Subcutaneous abdominal adipose tissue (tissue), 5 donors: ENCODE measurements around the gene PTPRG.
A peak's percentile ranks its signal among the peaks of the same experiment; 100 is the strongest.

ENCODE experiments used
- H3K27ac ChIP-seq: one replicate; pipeline ENCODE4 v1.7.0; 2013; ENCODE audit warnings: low read depth, mild to moderate bottlenecking, inconsistent platforms, low read length, moderate library complexity
- H3K27me3 ChIP-seq, 5 donors: one replicate each; pipeline ENCODE4 v1.7.0; 2013; ENCODE audit warnings: low read length in 5 of 5, inconsistent platforms in 1 of 5; ENCODE audit not compliant: control insufficient read depth in 5 of 5, insufficient read depth in 4 of 5
- H3K36me3 ChIP-seq, 5 donors: one replicate each; pipeline ENCODE4 v1.7.0; 2013; ENCODE audit warnings: low read length in 5 of 5; ENCODE audit not compliant: control insufficient read depth in 5 of 5, insufficient read depth in 5 of 5
- H3K4me1 ChIP-seq, 5 donors: one replicate each; pipeline ENCODE4 v1.7.0; 2013; ENCODE audit warnings: low read length in 5 of 5, mild to moderate bottlenecking in 3 of 5, moderate library complexity in 1 of 5; ENCODE audit not compliant: control insufficient read depth in 5 of 5, insufficient read depth in 5 of 5
- H3K4me3 ChIP-seq, 5 donors: one replicate each; pipeline ENCODE4 v1.7.0; 2013; ENCODE audit warnings: low read length in 5 of 5, low read depth in 1 of 5
- H3K9ac ChIP-seq, 5 donors: one replicate each; pipeline ENCODE4 v1.7.0; 2013; ENCODE audit warnings: low read length in 5 of 5, mild to moderate bottlenecking in 4 of 5, moderate library complexity in 3 of 5
- H3K9me3 ChIP-seq, 5 donors: one replicate each; pipeline ENCODE4 v1.7.0; 2013; ENCODE audit warnings: low read length in 5 of 5; ENCODE audit not compliant: control insufficient read depth in 5 of 5
- donor health status: healthy.
- donor health status: healthy.
- donor health status: healthy.
- donor health status: healthy.
- donor health status: healthy.

The PTPRG gene

DNA sequence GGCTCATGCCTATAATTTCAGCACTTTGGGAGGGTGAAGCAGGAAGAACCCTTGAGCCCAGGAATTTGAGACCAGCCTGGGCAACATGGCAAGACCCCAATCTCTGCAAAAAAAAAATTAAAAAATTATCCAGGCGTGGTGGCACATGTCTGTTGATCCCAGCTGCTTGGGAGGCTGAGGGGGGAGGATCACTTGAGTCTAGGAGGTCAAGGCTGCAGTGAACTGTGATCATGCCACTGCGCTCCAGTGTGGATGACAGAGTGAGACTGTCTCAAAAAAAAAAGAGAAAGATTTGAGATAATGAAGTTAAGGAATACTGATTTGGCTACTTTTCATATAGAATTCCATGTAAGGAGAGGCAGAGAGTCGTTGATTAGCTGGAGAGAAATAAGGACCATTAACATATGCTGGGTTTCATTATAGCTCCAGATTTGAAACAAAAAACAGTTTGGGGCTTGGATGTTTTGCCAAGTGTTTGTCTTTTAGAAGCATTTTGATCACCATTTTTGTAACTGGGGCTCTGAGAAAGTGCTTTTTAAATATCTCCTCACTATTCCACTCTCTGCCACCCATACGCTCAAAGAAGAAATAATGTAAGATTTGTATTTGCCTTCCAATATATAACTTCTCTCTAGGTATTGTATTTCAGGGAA lies 597.8 kb downstream of the PTPRG start:
- Histone ChIP-seq H3K36me3 (peaks cover 0 to 5% (median 0%) of the 10 kb centered on the region in 5 donors), H3K4me1 (peaks cover 15 to 55% (median 42%) of the 10 kb centered on the region in 5 donors), H3K4me3 (peak overlapping the region in 1 of 5 donors; percentile 38), H3K27me3 (no peaks in the 10 kb centered on the region), H3K27ac (peak overlapping the region; percentile 85), H3K9me3 (no peaks in the 10 kb centered on the region), H3K9ac (peak overlapping the region in 2 of 5 donors; percentile 22)

DNA sequence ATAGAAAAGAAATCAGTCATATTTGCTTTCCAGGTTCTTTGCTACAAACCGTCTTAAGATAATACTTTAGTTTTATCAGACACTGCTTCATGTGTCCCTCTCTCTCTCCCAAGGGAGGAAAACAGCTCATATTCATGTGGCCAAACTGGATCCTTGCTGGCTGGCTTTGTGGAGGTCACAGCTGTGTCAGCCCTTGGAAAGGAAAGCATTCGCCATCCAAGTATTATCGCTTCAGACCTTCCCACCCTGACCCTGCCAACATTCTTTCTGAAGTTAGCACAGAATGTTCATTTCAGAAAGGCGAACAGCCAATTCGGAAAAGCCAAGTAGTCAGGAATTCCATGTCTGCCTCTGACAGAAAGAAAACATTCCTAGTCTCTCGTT lies 598.3 kb downstream of the PTPRG start:
- peak overlapping the region in 1 of 5 donors; percentile 38 for H3K4me3 ChIP-seq
- H3K27me3 ChIP-seq, result no peaks in the 10 kb centered on the region
- peak overlapping the region; percentile 85 for H3K27ac ChIP-seq

DNA sequence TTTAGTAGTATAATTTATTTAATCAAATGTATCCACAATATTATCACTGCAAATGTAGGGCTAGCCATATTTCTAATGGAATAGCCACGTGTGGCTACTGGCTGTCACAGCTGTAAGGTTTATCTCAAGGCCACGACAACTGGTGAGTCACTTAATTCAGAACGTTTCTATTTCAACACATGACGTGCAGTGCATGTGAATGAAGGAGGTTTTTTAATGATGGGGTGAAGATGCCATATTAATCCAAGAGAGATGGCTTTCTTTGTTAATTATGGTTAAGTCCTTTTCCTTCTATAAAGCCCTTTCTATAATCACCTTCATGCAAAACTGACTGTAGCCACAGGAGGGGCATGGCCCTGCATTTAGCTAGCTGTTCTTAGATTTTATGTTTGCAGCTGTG lies 600.0 kb downstream of the PTPRG start:
- H3K9me3 ChIP-seq, result no peaks in the 10 kb centered on the region
- H3K4me3 ChIP-seq, result no peak overlapping the region
- peaks cover 15 to 43% (median 30%) of the 10 kb centered on the region in 5 donors for H3K4me1 ChIP-seq
- H3K36me3 ChIP-seq, result peaks cover 0 to 5% (median 0%) of the 10 kb centered on the region in 5 donors
- no peak overlapping the region for H3K9ac ChIP-seq
- no peaks in the 10 kb centered on the region for H3K27me3 ChIP-seq
- H3K27ac ChIP-seq, result no peak overlapping the region

More for the DNA sequence above, 598.3 kb downstream of the PTPRG start:
- Histone ChIP-seq H3K9ac (peak overlapping the region in 1 of 5 donors; percentile 22), H3K36me3 (peaks cover 0 to 5% (median 0%) of the 10 kb centered on the region in 5 donors), H3K4me1 (peaks cover 15 to 51% (median 37%) of the 10 kb centered on the region in 5 donors), H3K9me3 (no peaks in the 10 kb centered on the region)

DNA sequence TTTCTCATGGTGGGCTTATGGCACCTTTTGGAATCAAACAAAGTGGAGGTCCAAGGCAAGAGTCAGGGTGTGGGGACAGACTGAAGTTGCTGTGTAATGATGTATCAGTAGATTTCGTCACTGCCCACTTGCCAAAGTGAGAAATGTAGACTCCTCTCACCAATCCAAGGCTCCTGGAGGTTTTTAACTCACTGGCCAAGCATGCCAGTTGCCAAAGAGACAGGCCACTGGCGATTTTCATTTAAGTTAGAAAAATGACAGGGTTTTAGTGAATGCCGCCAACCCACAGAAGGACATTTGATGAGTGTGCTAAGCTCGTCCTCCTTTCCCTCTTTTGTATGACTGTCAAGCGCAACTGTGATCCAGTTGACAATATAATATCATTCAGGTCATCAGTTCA lies 602.8 kb downstream of the PTPRG start:
- Histone ChIP-seq H3K36me3 (peaks cover 0 to 3% (median 0%) of the 10 kb centered on the region in 5 donors), H3K4me1 (peaks cover 14 to 36% (median 26%) of the 10 kb centered on the region in 5 donors), H3K27ac (no peak overlapping the region), H3K27me3 (no peaks in the 10 kb centered on the region), H3K9me3 (no peaks in the 10 kb centered on the region), H3K4me3 (no peak overlapping the region), H3K9ac (no peak overlapping the region)

DNA sequence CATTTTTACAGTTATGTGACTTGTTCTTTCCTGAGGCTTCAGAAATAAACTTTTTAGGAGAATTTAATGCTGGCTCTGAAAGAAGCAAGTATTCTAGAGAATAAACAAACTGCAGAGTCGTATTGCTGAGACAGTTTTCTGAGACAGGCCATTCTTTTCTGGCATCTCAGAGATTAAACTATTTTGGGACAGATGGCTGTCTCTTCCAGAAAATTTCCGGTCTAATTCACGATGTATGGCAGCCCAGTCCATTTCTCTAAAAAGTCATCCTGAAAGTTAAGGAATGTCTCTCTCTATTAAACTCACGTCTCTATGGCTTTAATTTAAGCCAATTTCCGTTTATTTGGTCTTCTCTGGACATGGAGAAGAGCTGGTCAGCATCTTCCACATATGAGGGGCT lies 603.4 kb downstream of the PTPRG start:
- Histone ChIP-seq H3K27ac (no peak overlapping the region), H3K9ac (no peak overlapping the region), H3K4me1 (peaks cover 9 to 35% (median 25%) of the 10 kb centered on the region in 5 donors)

DNA sequence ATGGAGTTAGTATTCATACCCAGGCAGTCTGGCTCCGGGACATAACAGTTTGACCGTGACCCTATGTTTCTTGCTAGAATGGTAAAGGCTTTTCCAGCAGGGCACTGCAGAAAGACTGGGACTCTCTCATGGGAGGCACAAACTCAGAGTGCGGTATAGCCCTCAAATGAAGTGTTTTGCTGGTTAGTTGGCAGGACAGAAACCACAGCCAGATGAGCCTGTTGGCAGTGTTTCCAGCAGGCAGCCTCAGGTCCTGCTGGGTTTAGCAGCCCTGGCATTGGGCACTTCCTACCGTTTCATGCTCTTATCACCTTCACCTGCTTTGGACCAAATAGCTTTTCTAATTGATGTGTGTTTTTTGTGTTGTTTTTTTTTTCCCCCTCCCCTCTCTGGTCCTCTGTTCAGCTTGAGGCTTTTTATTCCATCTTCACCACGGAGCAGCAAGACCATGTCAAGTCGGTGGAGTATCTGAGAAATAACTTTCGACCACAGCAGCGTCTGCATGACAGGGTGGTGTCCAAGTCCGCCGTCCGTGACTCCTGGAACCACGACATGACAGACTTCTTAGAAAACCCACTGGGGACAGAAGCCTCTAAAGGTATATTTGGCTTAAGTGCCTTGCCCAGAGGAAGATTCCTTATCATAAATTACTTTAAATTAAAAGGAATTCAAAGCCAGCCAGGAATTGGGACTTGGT lies 606.3 kb downstream of the PTPRG start:
- Histone ChIP-seq H3K27ac (no peak overlapping the region), H3K9ac (no peak overlapping the region)

More for the DNA sequence above, 603.4 kb downstream of the PTPRG start:
- Histone ChIP-seq H3K36me3 (peaks cover 0 to 3% (median 0%) of the 10 kb centered on the region in 5 donors), H3K27me3 (no peaks in the 10 kb centered on the region), H3K9me3 (no peaks in the 10 kb centered on the region), H3K4me3 (no peak overlapping the region)

DNA sequence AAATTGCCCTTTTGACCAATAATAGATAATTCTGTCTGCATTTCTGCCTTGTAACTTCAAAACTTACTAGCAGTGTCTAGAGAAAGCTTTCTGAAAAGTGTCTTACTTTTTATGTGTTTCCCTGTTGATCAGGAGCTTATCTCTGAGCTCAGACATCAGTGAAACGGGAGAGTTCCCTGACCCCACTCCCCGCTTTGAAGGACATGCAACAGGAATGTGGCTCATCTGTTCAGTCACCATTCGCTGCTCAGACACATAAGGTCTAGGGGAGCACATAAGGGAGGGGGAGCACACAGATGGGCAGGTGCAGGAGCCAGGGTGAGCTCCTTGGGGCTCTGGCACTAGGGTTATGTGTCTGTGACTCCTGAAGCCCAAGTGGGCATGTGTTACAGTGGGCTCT lies 607.0 kb downstream of the PTPRG start:
- no peak overlapping the region for H3K9ac ChIP-seq
- peaks cover 0 to 4% (median 0%) of the 10 kb centered on the region in 5 donors for H3K9me3 ChIP-seq
- no peak overlapping the region for H3K27ac ChIP-seq
- no peak overlapping the region for H3K4me3 ChIP-seq
- H3K36me3 ChIP-seq, result peaks cover 0 to 3% (median 0%) of the 10 kb centered on the region in 5 donors
- H3K27me3 ChIP-seq, result no peaks in the 10 kb centered on the region
- H3K4me1 ChIP-seq, result peaks cover 0 to 18% (median 10%) of the 10 kb centered on the region in 5 donors

More for the DNA sequence above, 606.3 kb downstream of the PTPRG start:
- Histone ChIP-seq H3K4me1 (peaks cover 0 to 18% (median 10%) of the 10 kb centered on the region in 5 donors), H3K27me3 (no peaks in the 10 kb centered on the region), H3K4me3 (no peak overlapping the region), H3K36me3 (peaks cover 0 to 3% (median 0%) of the 10 kb centered on the region in 5 donors), H3K9me3 (peaks cover 0 to 4% (median 0%) of the 10 kb centered on the region in 5 donors)

DNA sequence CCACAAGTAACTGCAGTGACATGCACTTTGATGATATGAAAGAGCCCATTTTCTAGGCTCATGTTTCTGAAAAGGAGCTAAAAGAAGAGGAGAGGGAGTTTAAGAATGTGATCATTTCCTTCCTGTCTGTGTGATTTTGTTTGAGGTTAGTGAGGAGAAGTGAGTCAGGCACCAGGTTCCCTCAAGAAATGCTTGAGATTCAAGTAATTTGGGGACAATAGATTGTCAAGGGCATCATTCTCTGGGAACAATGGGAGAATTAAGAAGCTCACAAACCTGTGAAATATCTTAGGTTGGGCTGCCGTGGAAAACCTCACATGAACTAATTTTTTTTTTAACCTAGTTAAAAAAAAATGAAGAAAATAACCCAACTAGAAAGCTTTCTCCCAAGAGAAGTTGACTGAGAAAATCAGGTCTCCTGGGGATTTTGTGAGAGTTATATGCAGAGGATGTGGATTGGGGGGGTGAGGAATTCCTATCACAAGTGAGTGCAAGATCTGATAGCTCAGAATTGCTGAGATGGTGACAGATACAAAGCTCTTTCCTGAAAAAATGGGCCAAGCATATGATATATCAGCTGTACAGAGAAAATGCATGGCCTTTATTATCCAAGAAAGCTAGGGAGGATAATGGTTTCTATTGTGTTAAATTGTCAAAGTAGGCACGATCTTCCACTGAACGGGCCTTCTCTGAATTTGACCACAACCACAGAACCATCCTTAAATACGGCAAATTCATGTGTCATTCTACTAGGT lies 608.7 kb downstream of the PTPRG start:
- H3K27ac ChIP-seq, result no peak overlapping the region
- no peak overlapping the region for H3K4me3 ChIP-seq
- peaks cover 0 to 4% (median 0%) of the 10 kb centered on the region in 5 donors for H3K9me3 ChIP-seq
- peaks cover 0 to 27% (median 10%) of the 10 kb centered on the region in 5 donors for H3K4me1 ChIP-seq
- peaks cover 0 to 3% (median 0%) of the 10 kb centered on the region in 5 donors for H3K36me3 ChIP-seq
- no peaks in the 10 kb centered on the region for H3K27me3 ChIP-seq
- H3K9ac ChIP-seq, result no peak overlapping the region

DNA sequence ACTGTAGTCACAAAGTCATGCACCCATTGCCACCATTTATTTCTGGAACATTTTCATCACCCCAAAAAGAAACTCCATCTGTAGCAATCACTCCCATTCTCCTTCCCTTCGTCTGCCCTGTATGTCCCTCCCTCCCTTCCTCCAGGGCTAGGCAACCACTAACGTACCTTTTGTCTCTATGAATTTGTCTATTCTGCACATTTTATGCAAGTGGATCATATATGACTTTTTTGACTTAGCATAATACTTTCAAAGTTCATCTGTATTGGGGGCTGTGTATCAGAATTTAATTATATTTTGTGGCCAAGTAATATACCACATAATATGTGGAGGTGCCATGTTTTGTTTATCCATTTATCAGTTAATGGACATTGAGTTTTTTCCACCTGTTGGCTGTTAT lies 610.4 kb downstream of the PTPRG start:
- no peak overlapping the region for H3K4me3 ChIP-seq
- H3K9me3 ChIP-seq, result peaks cover 0 to 4% (median 0%) of the 10 kb centered on the region in 5 donors
- H3K36me3 ChIP-seq, result peaks cover 0 to 3% (median 0%) of the 10 kb centered on the region in 5 donors
- H3K27ac ChIP-seq, result no peak overlapping the region
- H3K27me3 ChIP-seq, result no peaks in the 10 kb centered on the region
- H3K4me1 ChIP-seq, result peaks cover 0 to 27% (median 10%) of the 10 kb centered on the region in 5 donors
- H3K9ac ChIP-seq, result no peak overlapping the region
